Fibroblast of lung (primary cell): ENCODE data around the gene RFC5.

ENCODE experiments used
- CTCF ChIP-seq, 2 donors: IDR thresholded peaks in 1 of 2; conservative IDR thresholded peaks in 1 of 2; 1 replicate in 1 of 2; 2 replicates in 1 of 2; pipeline ENCODE4 v1.5.1; 2011 to 2012; ENCODE audit warnings: low read length in 2 of 2, control low read depth in 1 of 2, inconsistent platforms in 1 of 2, low read depth in 1 of 2, mild to moderate bottlenecking in 1 of 2
- EZH2 ChIP-seq: IDR thresholded peaks from 2 replicates; pipeline ENCODE4 v1.5.1; 2012; ENCODE audit warnings: low read length, control low read depth, mild to moderate bottlenecking; ENCODE audit errors: missing control alignments

DNA sequence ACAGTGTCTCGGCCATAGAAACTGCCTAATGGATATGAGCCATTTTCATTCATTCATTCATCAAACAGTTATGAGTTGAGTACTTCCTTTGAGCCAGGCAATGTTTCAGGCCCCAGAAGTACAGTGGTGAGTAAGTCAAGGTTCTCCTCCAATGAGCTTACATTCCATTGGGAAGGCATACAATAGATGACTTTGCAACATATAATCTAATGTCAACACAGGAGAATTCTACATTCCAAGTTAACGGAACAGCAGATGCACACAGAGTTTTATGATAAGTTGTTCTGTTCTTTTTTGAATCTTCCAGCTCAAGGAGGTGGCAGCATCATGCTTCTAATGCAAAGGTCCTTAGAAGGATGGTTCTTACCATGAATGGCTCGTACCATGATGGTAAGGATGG, 3.2 kb upstream of the RFC5 start:
- TF ChIP-seq CTCF (conservative IDR thresholded peaks at IDR 0.05 in 1 of 2, IDR thresholded peaks at IDR 0.05 in 1 of 2; ENCODE audit: low read depth in 1 of 2, low read length in 2 of 2) (no peak), EZH2 (no peak)
